WTC11 (cell line): ENCODE measurements around the gene RPL23. TPM values are rescaled to one million over a fixed set of nuclear protein-coding genes. Genes with fewer than 3 reads are reported as not detected.
A peak's percentile ranks its signal among the peaks of the same experiment; 100 is the strongest.

Experiments
- ATAC-seq: fragments of 200-7000 bp; cut with Tn5 transposase; 2 replicates; pipeline ENCODE4 v1.10.0; 2021; ENCODE audit warnings: mild to moderate bottlenecking, moderate library complexity
- CTCF ChIA-PET: fragments of 300-600 bp; sonication (Branson Sonifier 250); formaldehyde crosslinking; loops from one replicate; lab custom pipeline; 2021; ENCODE audit warnings: antibody characterized with exemption; lab: Charles Lee
- POLR2A ChIA-PET: fragments of 350-600 bp; sonication (Branson Sonifier 250); formaldehyde crosslinking; loops from one replicate; lab custom pipeline; 2021; ENCODE audit warnings: antibody characterized with exemption; lab: Charles Lee
- DNase-seq: peaks from one replicate; pipeline ENCODE4 v3.0.0; 2021; ENCODE audit warnings: low spot score
- H3K27ac Mint-ChIP-seq: 2 replicates; pipeline ENCODE4 v1.8.0; 2021; ENCODE audit warnings: mixed read lengths
- H3K27me3 Mint-ChIP-seq: 2 replicates; pipeline ENCODE4 v1.8.0; 2021; ENCODE audit warnings: low read depth, mild to moderate bottlenecking, moderate library complexity, mixed read lengths
- H3K36me3 Mint-ChIP-seq: 2 replicates; pipeline ENCODE4 v1.8.0; 2021; ENCODE audit warnings: mixed read lengths
- H3K4me1 Mint-ChIP-seq: 2 replicates; pipeline ENCODE4 v1.8.0; 2022; ENCODE audit warnings: mixed read lengths
- H3K4me3 Mint-ChIP-seq: 2 replicates; pipeline ENCODE4 v1.8.0; 2021; ENCODE audit warnings: mild to moderate bottlenecking, moderate library complexity, mixed read lengths
- H3K9me3 Mint-ChIP-seq: 2 replicates; pipeline ENCODE4 v1.8.0; 2021; ENCODE audit warnings: mixed read lengths
- AFF4 ChIP-seq: sonication (generic); formaldehyde crosslinking; IDR thresholded peaks from 2 replicates; pipeline ENCODE4 v1.8.1; 2023; ENCODE audit warnings: mild to moderate bottlenecking, missing genetic modification reagents, borderline replicate concordance
- AR ChIP-seq: fragments of 250-450 bp; sonication (Bioruptor Pico); IDR thresholded peaks from 2 replicates; pipeline ENCODE4 v1.9.0; 2021; ENCODE audit warnings: mild to moderate bottlenecking
- ATF6 ChIP-seq: sonication (generic); formaldehyde crosslinking; IDR thresholded peaks from 2 replicates; pipeline ENCODE4 v1.8.1; 2023; ENCODE audit warnings: mild to moderate bottlenecking, missing genetic modification reagents
- CREB1 ChIP-seq: sonication (generic); formaldehyde crosslinking; IDR thresholded peaks from 2 replicates; pipeline ENCODE4 v1.8.0; 2023; ENCODE audit warnings: mild to moderate bottlenecking, missing genetic modification reagents
- ELF4 ChIP-seq: sonication (generic); formaldehyde crosslinking; IDR thresholded peaks from 2 replicates; pipeline ENCODE4 v1.8.1; 2022; ENCODE audit warnings: low read depth, mild to moderate bottlenecking, moderate library complexity, missing genetic modification reagents
- EMX1 ChIP-seq: fragments of 250-450 bp; sonication (Bioruptor Pico); IDR thresholded peaks from 2 replicates; pipeline ENCODE4 v1.8.0; 2021; ENCODE audit warnings: mild to moderate bottlenecking
- NR2C2 ChIP-seq: sonication (generic); formaldehyde crosslinking; IDR thresholded peaks from 2 replicates; pipeline ENCODE4 v1.8.0; 2022; ENCODE audit warnings: mild to moderate bottlenecking, missing genetic modification reagents
- RELA ChIP-seq: sonication (generic); formaldehyde crosslinking; IDR thresholded peaks from 2 replicates; pipeline ENCODE4 v1.8.1; 2022; ENCODE audit warnings: missing genetic modification reagents, mild to moderate bottlenecking, borderline replicate concordance
- SMAD4 ChIP-seq: sonication (generic); formaldehyde crosslinking; IDR thresholded peaks from 2 replicates; pipeline ENCODE4 v1.8.0; 2022; ENCODE audit warnings: mild to moderate bottlenecking, missing genetic modification reagents
- ZMAT4 ChIP-seq: fragments of 250-450 bp; sonication (Bioruptor Pico); IDR thresholded peaks from 2 replicates; pipeline ENCODE4 v1.9.0; 2021; ENCODE audit warnings: mild to moderate bottlenecking
- ZNF138 ChIP-seq: sonication (generic); formaldehyde crosslinking; conservative IDR thresholded peaks from 2 replicates; pipeline ENCODE4 v1.8.1; 2022; ENCODE audit warnings: mild to moderate bottlenecking, moderate library complexity, missing genetic modification reagents
- ZNF416 ChIP-seq: fragments of 250-450 bp; sonication (Bioruptor Pico); IDR thresholded peaks from 2 replicates; pipeline ENCODE4 v1.9.0; 2021; ENCODE audit warnings: mild to moderate bottlenecking, inconsistent platforms
- ZNF671 ChIP-seq: fragments of 250-450 bp; sonication (Bioruptor Pico); IDR thresholded peaks from 2 replicates; pipeline ENCODE4 v1.8.0; 2021; ENCODE audit warnings: mild to moderate bottlenecking
- total RNA-seq: library from RNA; stranded (reverse); gene quantifications from 3 replicates; pipeline ENCODE4 v1.2.3, GENCODE V29; 2021
- TF ChIP-seq, protein P1 (sequence below): sonication (generic); formaldehyde crosslinking; conservative IDR thresholded peaks from 2 replicates; pipeline ENCODE4 v1.8.1; 2023; ENCODE audit warnings: mild to moderate bottlenecking, low read depth, missing genetic modification reagents, moderate library complexity
- TF ChIP-seq, protein P2 (sequence below): sonication (generic); formaldehyde crosslinking; IDR thresholded peaks from 2 replicates; pipeline ENCODE4 v1.8.0; 2022; ENCODE audit warnings: mild to moderate bottlenecking, missing genetic modification reagents

The RPL23 gene
- total RNA-seq, 1 experiment from 2014 or later: 1,832 TPM

DNA sequence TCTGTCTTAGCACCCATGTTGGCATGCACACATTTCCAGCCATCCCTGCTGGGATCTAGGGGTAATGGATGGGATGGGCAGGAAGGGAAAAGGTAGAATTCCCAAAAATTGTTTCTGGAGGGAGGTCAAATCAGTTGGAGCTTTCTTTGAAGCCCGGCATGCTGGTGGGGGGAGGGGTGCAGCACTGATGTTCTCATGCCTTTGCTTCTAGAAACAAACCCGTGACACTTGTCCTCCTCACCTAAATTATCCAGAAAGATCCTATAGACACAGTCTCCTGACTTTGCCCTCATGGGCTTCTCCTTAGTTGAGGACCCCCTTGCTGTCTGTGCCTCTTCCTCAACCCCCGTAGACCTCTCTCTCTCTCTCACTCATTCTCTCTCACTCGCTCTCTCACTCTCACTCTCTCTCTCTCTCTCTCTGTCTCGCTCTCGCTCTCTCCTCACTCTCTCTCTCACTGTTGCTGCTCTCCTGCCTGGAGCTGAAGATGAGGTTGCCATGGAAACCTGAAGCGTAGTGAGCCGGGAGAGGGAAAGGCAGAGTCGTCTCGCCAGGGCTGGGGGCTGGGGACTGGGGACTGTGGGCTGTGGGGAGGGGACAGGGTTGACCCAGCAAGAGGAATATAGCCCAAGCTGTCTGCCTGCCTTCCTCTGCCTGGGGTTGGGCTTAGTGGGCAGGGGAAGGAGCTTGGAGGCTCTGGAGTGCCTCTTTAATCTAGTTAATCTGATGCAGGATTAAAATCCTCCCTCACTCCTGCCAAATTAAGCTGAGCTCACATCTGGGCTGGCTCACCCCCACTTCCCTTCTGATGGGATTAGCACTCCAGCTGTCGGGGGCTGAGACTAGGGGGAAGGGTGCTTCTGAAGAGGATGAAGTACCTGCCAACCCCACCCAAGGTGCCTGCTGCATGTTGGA lies 32.5 kb upstream of the RPL23 start:
- POLR2A ChIA-PET: interaction anchor here (0.6 to 1.5 kb wide), 4 partner anchors 18 to 278 kb away, joined by 3 to 5 read pairs (median 4); no protein-coding TSS in a partner anchor
- Mint-ChIP-seq H3K9me3 (no peaks in the 10 kb centered on the region), H3K27ac (peak overlapping the region; percentile 75), H3K27me3 (no peaks in the 10 kb centered on the region), H3K36me3 (peaks cover 15% of the 10 kb centered on the region), H3K4me1 (peaks cover 59% of the 10 kb centered on the region), H3K4me3 (0 out of 2 replicates have a peak overlapping the region, but pooled peaks have one; percentile 6)
- ATAC-seq: peak; percentile 46
- no peak for DNase-seq
- CTCF ChIA-PET: interaction anchor here (0.5 to 2.5 kb wide), 7 partner anchors 8 to 289 kb away, joined by 3 to 7 read pairs (median 4); partner anchors contain the start of gene LASP1NB
- TF ChIP-seq ELF4 (CRISPR knock-in tag) (no peak), ATF6 (no peak), EMX1 (CRISPR knock-in tag) (no peak), RELA (no peak), AFF4 (CRISPR knock-in tag) (no peak), AR (CRISPR knock-in tag) (no peak), ZNF138 (CRISPR knock-in tag) (no peak), ZNF416 (CRISPR knock-in tag) (no peak), CREB1 (no peak), SMAD4 (CRISPR knock-in tag) (no peak), ZMAT4 (no peak), ZNF671 (no peak), NR2C2 (CRISPR knock-in tag) (no peak)
- TF ChIP-seq, protein P1, sequence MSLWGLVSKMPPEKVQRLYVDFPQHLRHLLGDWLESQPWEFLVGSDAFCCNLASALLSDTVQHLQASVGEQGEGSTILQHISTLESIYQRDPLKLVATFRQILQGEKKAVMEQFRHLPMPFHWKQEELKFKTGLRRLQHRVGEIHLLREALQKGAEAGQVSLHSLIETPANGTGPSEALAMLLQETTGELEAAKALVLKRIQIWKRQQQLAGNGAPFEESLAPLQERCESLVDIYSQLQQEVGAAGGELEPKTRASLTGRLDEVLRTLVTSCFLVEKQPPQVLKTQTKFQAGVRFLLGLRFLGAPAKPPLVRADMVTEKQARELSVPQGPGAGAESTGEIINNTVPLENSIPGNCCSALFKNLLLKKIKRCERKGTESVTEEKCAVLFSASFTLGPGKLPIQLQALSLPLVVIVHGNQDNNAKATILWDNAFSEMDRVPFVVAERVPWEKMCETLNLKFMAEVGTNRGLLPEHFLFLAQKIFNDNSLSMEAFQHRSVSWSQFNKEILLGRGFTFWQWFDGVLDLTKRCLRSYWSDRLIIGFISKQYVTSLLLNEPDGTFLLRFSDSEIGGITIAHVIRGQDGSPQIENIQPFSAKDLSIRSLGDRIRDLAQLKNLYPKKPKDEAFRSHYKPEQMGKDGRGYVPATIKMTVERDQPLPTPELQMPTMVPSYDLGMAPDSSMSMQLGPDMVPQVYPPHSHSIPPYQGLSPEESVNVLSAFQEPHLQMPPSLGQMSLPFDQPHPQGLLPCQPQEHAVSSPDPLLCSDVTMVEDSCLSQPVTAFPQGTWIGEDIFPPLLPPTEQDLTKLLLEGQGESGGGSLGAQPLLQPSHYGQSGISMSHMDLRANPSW: no peak
- TF ChIP-seq, protein P2, sequence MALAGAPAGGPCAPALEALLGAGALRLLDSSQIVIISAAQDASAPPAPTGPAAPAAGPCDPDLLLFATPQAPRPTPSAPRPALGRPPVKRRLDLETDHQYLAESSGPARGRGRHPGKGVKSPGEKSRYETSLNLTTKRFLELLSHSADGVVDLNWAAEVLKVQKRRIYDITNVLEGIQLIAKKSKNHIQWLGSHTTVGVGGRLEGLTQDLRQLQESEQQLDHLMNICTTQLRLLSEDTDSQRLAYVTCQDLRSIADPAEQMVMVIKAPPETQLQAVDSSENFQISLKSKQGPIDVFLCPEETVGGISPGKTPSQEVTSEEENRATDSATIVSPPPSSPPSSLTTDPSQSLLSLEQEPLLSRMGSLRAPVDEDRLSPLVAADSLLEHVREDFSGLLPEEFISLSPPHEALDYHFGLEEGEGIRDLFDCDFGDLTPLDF (CRISPR knock-in tag): no peak
